Sciatic nerve (tissue), 2 donors: ENCODE measurements around the gene TTF2. TPM values are rescaled to one million over a fixed set of nuclear protein-coding genes. Genes with fewer than 3 reads are reported as not detected.
"Not testable (repeated sequence)": the region's sequence is repeated elsewhere in the genome, so short reads cannot be mapped to it uniquely, and the experiment has no call there.

ENCODE experiments used
- ATAC-seq: fragments of 200-7000 bp; cut with Tn5 transposase; one replicate; pipeline ENCODE4 v1.9.1; 2020; ENCODE audit warnings: mild to moderate bottlenecking, moderate library complexity
- DNase-seq: peaks from one replicate; pipeline ENCODE4 v3.0.0-alpha.2; 2020; ENCODE audit warnings: low spot score
- intact Hi-C: fragments of 100-400 bp; cut with DNase I; formaldehyde crosslinking; loops from one replicate; pipeline ENCODE4 v1.14.2; 2022
- total RNA-seq: library from RNA; stranded (reverse); fragmentation: NEBNext Ultra II Directional; extraction: Animal tissue kit (Norgen Biotek cat#: 25700); gene quantifications from one replicate; pipeline ENCODE4 v1.2.1, GENCODE V29; 2021
- donor health status: DM: no; HTN: no; CAD: no.
- donor health status: DM: no; HTN: no; CAD: no.

TTF2 gene
- total RNA-seq, 1 donor from 2014 or later: 15.3 TPM

- ATAC-seq: no peak
- no peak for DNase-seq
- intact Hi-C loops: no loop called here
Observed at GRCh38 chr1:117077267-117077666, 17.1 kb downstream of the TTF2 start.

GRCh38 chr1:117079737-117080136, 19.6 kb downstream of the TTF2 start:
- no peak for DNase-seq
- intact Hi-C loops: loop anchor here (10.0 kb wide), 1 partner anchor 205 kb away; no protein-coding TSS in a partner anchor
- no peak for ATAC-seq

- intact Hi-C loops: loop anchor here (10.0 kb wide), 1 partner anchor 201 kb away; no protein-coding TSS in a partner anchor
Observed at GRCh38 chr1:117084231-117084630, 24.1 kb downstream of the TTF2 start.

GRCh38 chr1:117087686-117088085, 27.6 kb downstream of the TTF2 start:
- ATAC-seq (no peak), DNase-seq (no peak)
- intact Hi-C loops: loop anchor here (10.0 kb wide), 1 partner anchor 197 kb away; no protein-coding TSS in a partner anchor

More at GRCh38 chr1:117084231-117084630, 24.1 kb downstream of the TTF2 start:
- no peak for DNase-seq
- ATAC-seq: no peak

- DNase-seq: no peak
- intact Hi-C loops: loop anchor here (10.0 kb wide), 1 partner anchor 195 kb away; no protein-coding TSS in a partner anchor
- ATAC-seq: no peak
Observed at GRCh38 chr1:117089996-117090395, 29.9 kb downstream of the TTF2 start.

- ATAC-seq (no peak), DNase-seq (no peak)
- intact Hi-C loops: no loop called here
Observed at GRCh38 chr1:117092594-117092993, 32.5 kb downstream of the TTF2 start.

GRCh38 chr1:117093091-117093534, 33.0 kb downstream of the TTF2 start:
- ATAC-seq (peak; percentile 80), DNase-seq (no peak)
- intact Hi-C loops: no loop called here

DNA sequence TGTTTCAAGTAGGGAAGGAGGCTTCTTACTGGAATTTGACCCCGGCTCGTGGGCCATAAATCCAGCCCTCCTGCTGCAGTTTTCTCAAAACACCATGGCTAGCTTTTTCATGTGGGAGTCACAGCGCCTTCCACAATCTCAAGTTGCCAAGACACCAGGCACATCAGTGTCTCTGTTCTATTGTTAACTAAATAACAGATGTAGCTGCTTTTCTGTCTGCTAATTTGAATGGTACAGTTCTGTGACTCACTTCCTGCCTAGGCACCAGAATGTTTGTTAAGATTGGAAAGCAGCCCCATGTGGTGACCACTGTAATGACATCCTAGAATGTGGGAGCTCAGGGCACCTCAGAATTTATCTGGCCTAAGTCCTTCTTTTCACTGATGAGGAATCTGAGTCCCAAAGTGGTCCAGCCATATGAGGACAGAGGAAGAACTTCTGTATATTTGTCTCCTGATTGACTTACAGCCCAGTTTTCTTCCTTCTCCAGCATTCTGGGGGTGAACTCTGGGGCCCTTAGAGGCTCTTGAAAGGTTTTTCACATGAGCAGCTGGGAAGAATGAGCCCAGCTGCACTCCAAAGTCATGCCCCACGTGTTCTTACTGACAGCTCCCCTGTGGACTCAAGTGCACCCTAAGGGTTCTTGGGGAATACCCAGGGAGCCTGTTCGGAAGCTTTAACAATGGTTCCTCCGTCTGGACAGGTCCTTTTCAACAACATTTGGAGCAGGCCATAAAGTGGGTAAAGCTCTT, 33.9 kb downstream of the TTF2 start:
- ATAC-seq (no peak), DNase-seq (no peak)
- intact Hi-C loops: no loop called here

GRCh38 chr1:117094841-117095604, 34.9 kb downstream of the TTF2 start:
- intact Hi-C loops: no loop called here
- DNase-seq (no peak), ATAC-seq (no peak)

DNA sequence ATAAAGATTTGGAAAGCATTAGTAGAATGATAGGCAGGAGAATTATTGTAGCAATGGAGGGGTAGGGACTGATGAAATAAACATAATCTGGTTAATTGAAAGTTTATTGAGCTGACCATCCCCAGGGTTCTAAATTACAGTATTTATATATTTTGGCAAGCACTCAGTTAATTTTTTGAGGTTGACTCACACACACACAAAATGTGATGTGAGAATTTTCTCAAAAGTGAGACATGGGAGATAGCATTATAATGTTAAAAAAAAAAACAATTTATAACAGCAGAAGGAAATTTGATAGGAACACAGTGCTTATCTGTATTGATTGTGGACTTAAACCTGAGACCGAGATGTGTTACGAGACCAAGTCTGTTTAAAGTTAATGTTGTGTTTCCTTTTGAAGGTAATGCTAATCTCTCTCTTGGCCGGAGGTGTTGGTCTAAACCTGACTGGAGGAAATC, 36.9 kb downstream of the TTF2 start:
- no peak for DNase-seq
- ATAC-seq: no peak
- intact Hi-C loops: no loop called here

DNA sequence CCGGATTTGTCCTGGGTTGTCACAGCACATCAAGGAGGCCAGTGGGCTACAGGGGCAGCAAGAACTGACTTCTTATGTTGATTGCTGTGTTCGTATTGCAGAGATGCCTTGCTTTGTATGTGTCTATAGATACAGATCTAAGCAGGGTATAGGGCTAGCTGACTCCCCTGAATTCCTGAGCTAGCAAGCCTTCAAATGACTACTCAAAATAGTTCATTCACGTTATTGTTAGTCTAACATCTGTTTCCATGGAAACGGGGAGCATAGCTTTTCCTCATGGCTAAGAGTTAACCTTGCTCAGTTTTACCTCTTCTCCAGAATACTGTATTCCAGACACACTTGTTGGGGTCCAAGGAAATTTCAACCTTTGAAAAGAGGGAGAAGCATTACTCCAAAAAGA, 37.3 kb downstream of the TTF2 start:
- no peak for DNase-seq
- ATAC-seq: no peak
- intact Hi-C loops: no loop called here

- intact Hi-C loops: no loop called here
- DNase-seq (no peak), ATAC-seq (no peak)
Observed at GRCh38 chr1:117098287-117098890, 38.3 kb downstream of the TTF2 start.

DNA sequence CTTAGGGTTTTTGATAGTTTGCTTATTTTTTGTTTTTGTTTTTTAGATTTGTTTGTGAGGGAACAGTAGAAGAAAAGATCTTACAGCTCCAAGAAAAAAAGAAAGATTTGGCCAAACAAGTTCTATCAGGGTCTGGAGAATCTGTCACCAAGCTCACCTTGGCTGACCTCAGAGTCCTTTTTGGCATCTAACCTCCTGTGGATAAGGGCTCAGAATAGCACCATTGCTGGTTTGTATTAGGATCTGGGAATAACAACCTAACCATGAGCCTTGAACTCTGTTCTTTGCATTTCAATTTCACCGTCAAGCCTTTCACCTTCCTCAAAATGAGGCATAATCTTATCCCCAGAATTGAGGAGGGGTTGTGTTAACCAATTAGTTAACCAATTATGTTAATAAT, 41.2 kb downstream of the TTF2 start:
- intact Hi-C loops: no loop called here
- ATAC-seq (no peak), DNase-seq (no peak)

GRCh38 chr1:117101858-117102257, 41.7 kb downstream of the TTF2 start:
- DNase-seq, intact Hi-C loops, ATAC-seq: not testable (repeated sequence)

GRCh38 chr1:117104986-117105385, 44.9 kb downstream of the TTF2 start:
- no peak for DNase-seq
- ATAC-seq: no peak
- intact Hi-C loops: no loop called here

GRCh38 chr1:117105722-117106121, 45.6 kb downstream of the TTF2 start:
- no peak for ATAC-seq

GRCh38 chr1:117106478-117106877, 46.4 kb downstream of the TTF2 start:
- intact Hi-C loops: no loop called here
- ATAC-seq (no peak), DNase-seq (no peak)

More at GRCh38 chr1:117105722-117106121, 45.6 kb downstream of the TTF2 start:
- no peak for DNase-seq
- intact Hi-C loops: no loop called here

DNA sequence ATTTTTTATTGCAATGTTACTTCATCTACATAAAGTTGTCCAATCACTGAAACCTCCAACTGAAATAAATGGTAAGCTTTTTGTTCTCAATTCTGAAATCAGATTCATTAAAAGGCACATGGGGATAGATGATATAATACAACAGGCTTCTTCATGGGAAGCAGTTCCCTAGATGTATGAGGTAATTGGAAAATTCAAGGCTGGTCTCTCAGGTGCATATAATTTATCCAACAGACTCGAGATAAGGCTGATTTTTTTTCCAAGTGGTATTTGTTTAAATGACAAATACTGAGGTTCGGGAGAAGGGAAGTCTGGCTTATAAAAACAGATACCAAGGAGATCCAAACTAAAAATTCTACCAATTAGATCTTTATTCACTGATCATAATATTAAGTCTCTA, 47.2 kb downstream of the TTF2 start:
- ATAC-seq (no peak), DNase-seq (no peak)
- intact Hi-C loops: no loop called here

DNA sequence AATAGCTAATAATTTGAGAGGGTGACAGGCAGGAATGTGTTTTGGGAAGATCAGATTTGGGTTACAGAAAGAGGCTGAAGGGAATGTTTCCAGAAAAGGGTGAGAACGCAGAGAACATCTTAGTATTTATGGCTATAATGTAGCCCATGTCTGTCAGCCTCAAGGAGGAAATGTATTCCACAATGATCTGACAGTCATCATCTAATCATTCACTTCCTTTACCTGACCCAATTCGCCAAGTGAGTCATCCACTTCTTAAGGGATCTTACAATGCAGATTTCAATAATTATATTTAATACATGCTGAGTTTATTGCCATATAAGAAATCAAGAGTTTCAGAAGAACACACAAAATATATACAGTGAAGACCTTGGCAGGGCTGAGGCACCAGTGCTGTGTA, 50.6 kb downstream of the TTF2 start:
- no peak for ATAC-seq
- DNase-seq: no peak
- intact Hi-C loops: no loop called here
